Medulla oblongata (tissue), 1 donor: ENCODE data around the gene B3GALT6.
"Not testable (repeated sequence)": the region's sequence is repeated elsewhere in the genome, so short reads cannot be mapped to it uniquely, and the experiment has no call there.

Source experiments
- DNase-seq: peaks from one replicate; pipeline ENCODE4 v3.0.0-alpha.2; 2015; ENCODE audit errors: extremely low spot score

The B3GALT6 gene

GRCh38 chr1:1244192-1244811 lies 12.3 kb downstream of the B3GALT6 start:
- DNase-seq: no peak

GRCh38 chr1:1245178-1245816 lies 13.3 kb downstream of the B3GALT6 start:
- no peak for DNase-seq

- no peak for DNase-seq
These were observed 14.0 kb downstream of the B3GALT6 start for GRCh38 chr1:1245817-1246576.

GRCh38 chr1:1246577-1247340 lies 14.7 kb downstream of the B3GALT6 start, which contains the start of gene C1QTNF12:
C1QTNF12 (minus strand) TSS chr1:1246722; CDS start chr1:1246690, 32 bp downstream.
- no peak for DNase-seq

GRCh38 chr1:1247341-1247913 lies 15.4 kb downstream of the B3GALT6 start:
- DNase-seq: no peak

- DNase-seq: not testable (repeated sequence)
These were observed 16.2 kb downstream of the B3GALT6 start for GRCh38 chr1:1248009-1248913.

GRCh38 chr1:1250786-1251284 lies 18.8 kb downstream of the B3GALT6 start:
- no peak for DNase-seq

GRCh38 chr1:1253314-1253713 lies 21.3 kb downstream of the B3GALT6 start:
- DNase-seq: no peak

GRCh38 chr1:1253972-1254666 lies 22.1 kb downstream of the B3GALT6 start:
- no peak for DNase-seq

GRCh38 chr1:1254667-1254998 lies 22.6 kb downstream of the B3GALT6 start:
- no peak for DNase-seq

GRCh38 chr1:1255078-1255477 lies 23.0 kb downstream of the B3GALT6 start:
- DNase-seq: no peak

GRCh38 chr1:1255611-1256010 lies 23.6 kb downstream of the B3GALT6 start:
- DNase-seq: no peak

- DNase-seq: no peak
These were observed 25.2 kb downstream of the B3GALT6 start for GRCh38 chr1:1256956-1257871.

- DNase-seq: no peak
These were observed 27.1 kb downstream of the B3GALT6 start for GRCh38 chr1:1259119-1259488.

- no peak for DNase-seq
These were observed 27.5 kb downstream of the B3GALT6 start for GRCh38 chr1:1259540-1259939.

GRCh38 chr1:1259951-1260600 lies 28.0 kb downstream of the B3GALT6 start:
- DNase-seq: peak; percentile 30

- no peak for DNase-seq
These were observed 29.0 kb downstream of the B3GALT6 start for GRCh38 chr1:1260843-1261560.

- no peak for DNase-seq
These were observed 30.0 kb downstream of the B3GALT6 start for GRCh38 chr1:1262071-1262470.
